NCI-H774 (cell line): ENCODE data around the gene GPD2.
A peak's percentile ranks its signal among the peaks of the same experiment; 100 is the strongest.

Experiments used
- DNase-seq: peaks from one replicate; lab custom pipeline; 2025; lab: John Stamatoyannopoulos, UW

GPD2 gene

GRCh38 chr2:156532989-156533388, 96.8 kb downstream of the GPD2 start:
- no peak for DNase-seq

- no peak for DNase-seq
Observed at GRCh38 chr2:156536534-156536933, 100.4 kb downstream of the GPD2 start.

- no peak for DNase-seq
Observed at GRCh38 chr2:156537141-156537540, 101.0 kb downstream of the GPD2 start.

- no peak for DNase-seq
Observed at GRCh38 chr2:156538083-156538504, 101.9 kb downstream of the GPD2 start.

- DNase-seq: no peak
Observed at GRCh38 chr2:156539086-156539860, 103.1 kb downstream of the GPD2 start.

- DNase-seq: no peak
Observed at GRCh38 chr2:156540706-156541105, 104.5 kb downstream of the GPD2 start.

- no peak for DNase-seq
Observed at GRCh38 chr2:156541229-156541628, 105.0 kb downstream of the GPD2 start.

GRCh38 chr2:156541706-156542105, 105.5 kb downstream of the GPD2 start:
- DNase-seq: no peak

GRCh38 chr2:156548413-156548812, 112.2 kb downstream of the GPD2 start:
- no peak for DNase-seq

GRCh38 chr2:156553714-156554442, 117.7 kb downstream of the GPD2 start:
- no peak for DNase-seq

GRCh38 chr2:156561326-156561725, 125.1 kb downstream of the GPD2 start:
- no peak for DNase-seq

GRCh38 chr2:156562124-156562523, 125.9 kb downstream of the GPD2 start:
- peak; percentile 32 for DNase-seq

- DNase-seq: no peak
Observed at GRCh38 chr2:156563994-156564753, 128.0 kb downstream of the GPD2 start.

- no peak for DNase-seq
Observed at GRCh38 chr2:156565066-156565710, 129.0 kb downstream of the GPD2 start.

GRCh38 chr2:156573710-156574109, 137.5 kb downstream of the GPD2 start:
- no peak for DNase-seq

GRCh38 chr2:156574112-156574511, 137.9 kb downstream of the GPD2 start:
- DNase-seq: no peak

- no peak for DNase-seq
Observed at GRCh38 chr2:156576005-156576404, 139.8 kb downstream of the GPD2 start.

- no peak for DNase-seq
Observed at GRCh38 chr2:156580501-156580900, 144.3 kb downstream of the GPD2 start.

- DNase-seq: no peak
Observed at GRCh38 chr2:156581280-156581679, 145.1 kb downstream of the GPD2 start.

GRCh38 chr2:156585457-156585856, 149.3 kb downstream of the GPD2 start:
- no peak for DNase-seq

- DNase-seq: no peak
Observed at GRCh38 chr2:156586621-156587020, 150.4 kb downstream of the GPD2 start.
